H9 (cell line): Measurements from ENCODE around the gene IPO9. TPM values are rescaled to one million over a fixed set of nuclear protein-coding genes. Genes with fewer than 3 reads are reported as not detected.

ENCODE experiments used
- DNase-seq: peaks from one replicate; pipeline ENCODE4 v3.0.0-alpha.2; 2017
- H2AFZ ChIP-seq: one replicate; pipeline ENCODE4 v1.6.1; 2013; ENCODE audit warnings: mild to moderate bottlenecking, low read length, control low read depth, moderate library complexity
- H2AK5ac ChIP-seq: 2 replicates; pipeline ENCODE4 v1.6.1; 2013; ENCODE audit warnings: low read length, control low read depth, mixed read lengths; ENCODE audit not compliant: insufficient read length
- H2BK120ac ChIP-seq: one replicate; pipeline ENCODE4 v1.6.1; 2013; ENCODE audit warnings: low read depth, mild to moderate bottlenecking, low read length, control low read depth, inconsistent platforms; ENCODE audit not compliant: poor library complexity, severe bottlenecking
- H2BK12ac ChIP-seq: 2 replicates; pipeline ENCODE4 v1.6.1; 2013; ENCODE audit warnings: low read length, control low read depth, mixed read lengths, low read depth; ENCODE audit not compliant: insufficient read length
- H2BK15ac ChIP-seq: 2 replicates; pipeline ENCODE4 v1.6.1; 2013; ENCODE audit warnings: low read depth, low read length, control low read depth
- H2BK20ac ChIP-seq: one replicate; pipeline ENCODE4 v1.6.1; 2013; ENCODE audit warnings: low read depth, mild to moderate bottlenecking, low read length, control low read depth, inconsistent platforms; ENCODE audit not compliant: poor library complexity, severe bottlenecking
- H2BK5ac ChIP-seq: 2 replicates; pipeline ENCODE4 v1.6.1; 2013; ENCODE audit warnings: low read length, control low read depth, mixed read lengths; ENCODE audit not compliant: insufficient read length
- H3K14ac ChIP-seq: 2 replicates; pipeline ENCODE4 v1.6.1; 2013; ENCODE audit warnings: low read length, control low read depth; ENCODE audit not compliant: insufficient read depth
- H3K18ac ChIP-seq: 2 replicates; pipeline ENCODE4 v1.6.1; 2013; ENCODE audit warnings: low read depth, mild to moderate bottlenecking, mixed read lengths, low read length, control low read depth; ENCODE audit not compliant: insufficient read length
- H3K23ac ChIP-seq: 2 replicates; pipeline ENCODE4 v1.6.1; 2013; ENCODE audit warnings: low read length, control low read depth, mixed read lengths, low read depth; ENCODE audit not compliant: insufficient read length
- H3K23me2 ChIP-seq: 2 replicates; pipeline ENCODE4 v1.6.1; 2013; ENCODE audit warnings: low read depth, mild to moderate bottlenecking, mixed read lengths, low read length, control low read depth; ENCODE audit not compliant: insufficient read length, poor library complexity, severe bottlenecking
- H3K27ac ChIP-seq: 2 replicates; pipeline ENCODE4 v1.5.1; 2013; ENCODE audit warnings: low read length, control low read depth, mixed read lengths, low read depth; ENCODE audit not compliant: insufficient read length
- H3K27me3 ChIP-seq: 2 replicates; pipeline ENCODE4 v1.6.1; 2013; ENCODE audit warnings: low read length, control low read depth, inconsistent platforms; ENCODE audit not compliant: insufficient read depth
- H3K4ac ChIP-seq: 2 replicates; pipeline ENCODE4 v1.6.1; 2013; ENCODE audit warnings: low read depth, mild to moderate bottlenecking, control low read depth, inconsistent platforms, low read length, moderate library complexity
- H3K4me1 ChIP-seq: 2 replicates; pipeline ENCODE4 v1.6.1; 2013; ENCODE audit warnings: low read length, control low read depth, inconsistent platforms; ENCODE audit not compliant: insufficient read depth
- H3K4me2 ChIP-seq: 2 replicates; pipeline ENCODE4 v1.6.1; 2013; ENCODE audit warnings: low read length, control low read depth, mixed read lengths; ENCODE audit not compliant: insufficient read length, insufficient read depth
- H3K56ac ChIP-seq: 2 replicates; pipeline ENCODE4 v1.6.1; 2013; ENCODE audit warnings: low read depth, mild to moderate bottlenecking, mixed read lengths, low read length, control low read depth; ENCODE audit not compliant: insufficient read length
- H3K79me1 ChIP-seq: 2 replicates; pipeline ENCODE4 v1.6.1; 2013; ENCODE audit warnings: low read depth, mild to moderate bottlenecking, moderate library complexity, low read length, control low read depth, inconsistent platforms; ENCODE audit not compliant: insufficient read depth, poor library complexity, severe bottlenecking
- H3K79me2 ChIP-seq: 2 replicates; pipeline ENCODE4 v1.6.1; 2013; ENCODE audit warnings: low read length, control low read depth, inconsistent platforms; ENCODE audit not compliant: insufficient read depth
- H3K9ac ChIP-seq: 2 replicates; pipeline ENCODE4 v1.6.1; 2013; ENCODE audit warnings: low read length, control low read depth, mixed read lengths; ENCODE audit not compliant: insufficient read length; ENCODE audit errors: extremely low read depth
- H3K9me3 ChIP-seq: one replicate; pipeline ENCODE4 v1.6.1; 2013; ENCODE audit warnings: low read depth, low read length, inconsistent platforms; ENCODE audit not compliant: control insufficient read depth
- H3T11ph ChIP-seq: one replicate; pipeline ENCODE4 v1.6.1; 2013; ENCODE audit warnings: mild to moderate bottlenecking, low read length, control low read depth, inconsistent platforms
- H4K20me1 ChIP-seq: one replicate; pipeline ENCODE4 v1.6.1; 2013; ENCODE audit not compliant: control insufficient read depth, insufficient read length, insufficient read depth
- H4K5ac ChIP-seq: 2 replicates; pipeline ENCODE4 v1.6.1; 2013; ENCODE audit warnings: low read depth, mild to moderate bottlenecking, mixed read lengths, low read length, control low read depth; ENCODE audit not compliant: insufficient read length
- H4K8ac ChIP-seq: replicated peaks from 2 replicates; pipeline ENCODE4 v1.6.1; 2013; ENCODE audit warnings: low read length, control low read depth, mixed read lengths, low read depth; ENCODE audit not compliant: insufficient read length
- H4K91ac ChIP-seq: 2 replicates; pipeline ENCODE4 v1.6.1; 2013; ENCODE audit warnings: low read depth, mild to moderate bottlenecking, moderate library complexity, mixed read lengths, low read length, control low read depth; ENCODE audit not compliant: insufficient read length
- H3K27ac Mint-ChIP-seq, 3 experiments: 2 replicates in 2 of 3; 3 replicates in 1 of 3; pipeline ENCODE4 v1.8.0; 2020 to 2021; ENCODE audit warnings: mixed read lengths in 3 of 3, mild to moderate bottlenecking in 1 of 3, moderate library complexity in 1 of 3
- H3K27me3 Mint-ChIP-seq: 2 replicates; pipeline ENCODE4 v1.8.0; 2021; ENCODE audit warnings: low read depth, mild to moderate bottlenecking, moderate library complexity, mixed read lengths
- H3K36me3 Mint-ChIP-seq, 3 experiments: 2 replicates in 2 of 3; 3 replicates in 1 of 3; pipeline ENCODE4 v1.8.0; 2020 to 2021; ENCODE audit warnings: low read depth in 3 of 3, mixed read lengths in 3 of 3; ENCODE audit not compliant: insufficient read depth in 1 of 3
- H3K4me1 Mint-ChIP-seq, 2 experiments: 2 replicates each; pipeline ENCODE4 v1.8.0; 2020; ENCODE audit warnings: mixed read lengths in 2 of 2
- H3K4me3 Mint-ChIP-seq, 2 experiments: 2 replicates in 1 of 2; 3 replicates in 1 of 2; pipeline ENCODE4 v1.8.0; 2020 to 2021; ENCODE audit warnings: mild to moderate bottlenecking in 2 of 2, mixed read lengths in 2 of 2, moderate library complexity in 1 of 2
- H3K9me3 Mint-ChIP-seq, 2 experiments: 2 replicates in 1 of 2; 3 replicates in 1 of 2; pipeline ENCODE4 v1.8.0; 2020; ENCODE audit warnings: mild to moderate bottlenecking in 2 of 2, mixed read lengths in 2 of 2, moderate library complexity in 1 of 2
- CTCF ChIP-seq: fragments of 200-600 bp; sonication (generic); conservative IDR thresholded peaks from 3 replicates; pipeline ENCODE4 v1.8.0; 2021; ENCODE audit warnings: antibody characterized with exemption, mild to moderate bottlenecking
- WGBS: extraction: QIAGEN DNeasy Blood & Tissue Kit; methylation state at CpG from one replicate; pipeline ENCODE4 v1.1.7; 2013; ENCODE audit warnings: missing lambda C conversion rate, low lambda C conversion rate, mixed read lengths; ENCODE audit not compliant: insufficient read length; ENCODE audit errors: extremely low coverage; 5-methylcytosine and 5-hydroxymethylcytosine counted together
- total RNA-seq: library from RNA; stranded (reverse); gene quantifications from 2 replicates; pipeline ENCODE4 v1.2.1, GENCODE V29; 2021

The IPO9 gene
- total RNA-seq, 1 experiment from 2014 or later = 104 TPM

GRCh38 chr1:201896951-201897391, 68.0 kb downstream of the IPO9 start:
- H3K23ac ChIP-seq = no peak overlapping the region
- H3K56ac ChIP-seq = no peak overlapping the region
- 0 out of 7 replicates have a peak, but pooled peaks cover 0 to 1% (median 0%) of the 10 kb centered on the region in 3 experiments for H3K36me3 Mint-ChIP-seq
- no peak overlapping the region for H2BK12ac ChIP-seq
- H3K4me3 Mint-ChIP-seq = no peak overlapping the region
- no peak overlapping the region for H2BK20ac ChIP-seq
- H2BK15ac ChIP-seq = no peak overlapping the region
- no peak overlapping the region for H3K27ac Mint-ChIP-seq
- H2AFZ ChIP-seq = no peak overlapping the region
- no peaks in the 10 kb centered on the region; the same call in 1 of the 2 replicates for H3K27me3 ChIP-seq
- peaks cover 26 to 34% of the 10 kb centered on the region in 2 experiments for H3K4me1 Mint-ChIP-seq
- H3T11ph ChIP-seq = no peak overlapping the region
- no peak overlapping the region for H3K4ac ChIP-seq
- peaks cover 5% of the 10 kb centered on the region; the same call in 1 of the 2 replicates for H3K4me1 ChIP-seq
- H4K8ac ChIP-seq = no peak overlapping the region
- H3K27me3 Mint-ChIP-seq = no peaks in the 10 kb centered on the region; the same call in none of the 2 replicates
- H4K20me1 ChIP-seq = no peaks in the 10 kb centered on the region
- no peak overlapping the region for H3K27ac ChIP-seq
- no peak overlapping the region for H4K91ac ChIP-seq
- H3K18ac ChIP-seq = no peak overlapping the region
- no peak overlapping the region for H4K5ac ChIP-seq
- no peak overlapping the region for H3K14ac ChIP-seq
- no peak for DNase-seq
- no peaks in the 10 kb centered on the region for H3K79me1 ChIP-seq
- no peak overlapping the region for H2AK5ac ChIP-seq
- WGBS = no CpG with 5 or more reads among the region's 2 CpGs
- TF ChIP-seq CTCF = no peak
- H3K23me2 ChIP-seq = no peaks in the 10 kb centered on the region
- no peak overlapping the region for H3K9ac ChIP-seq
- H3K9me3 ChIP-seq = no peaks in the 10 kb centered on the region
- H3K4me2 ChIP-seq = no peak overlapping the region
- no peaks in the 10 kb centered on the region for H3K9me3 Mint-ChIP-seq
- H3K79me2 ChIP-seq = no peaks in the 10 kb centered on the region
- H2BK120ac ChIP-seq = no peak overlapping the region
- H2BK5ac ChIP-seq = no peak overlapping the region
